CD4-positive, alpha-beta T cell treated with Interleukin-10 for 1 hour (primary cell): ENCODE data around the gene HMX1.

ENCODE experiments used
- DNase-seq: peaks from one replicate; pipeline ENCODE4 v3.0.0-alpha.2; 2020

Gene HMX1

DNA sequence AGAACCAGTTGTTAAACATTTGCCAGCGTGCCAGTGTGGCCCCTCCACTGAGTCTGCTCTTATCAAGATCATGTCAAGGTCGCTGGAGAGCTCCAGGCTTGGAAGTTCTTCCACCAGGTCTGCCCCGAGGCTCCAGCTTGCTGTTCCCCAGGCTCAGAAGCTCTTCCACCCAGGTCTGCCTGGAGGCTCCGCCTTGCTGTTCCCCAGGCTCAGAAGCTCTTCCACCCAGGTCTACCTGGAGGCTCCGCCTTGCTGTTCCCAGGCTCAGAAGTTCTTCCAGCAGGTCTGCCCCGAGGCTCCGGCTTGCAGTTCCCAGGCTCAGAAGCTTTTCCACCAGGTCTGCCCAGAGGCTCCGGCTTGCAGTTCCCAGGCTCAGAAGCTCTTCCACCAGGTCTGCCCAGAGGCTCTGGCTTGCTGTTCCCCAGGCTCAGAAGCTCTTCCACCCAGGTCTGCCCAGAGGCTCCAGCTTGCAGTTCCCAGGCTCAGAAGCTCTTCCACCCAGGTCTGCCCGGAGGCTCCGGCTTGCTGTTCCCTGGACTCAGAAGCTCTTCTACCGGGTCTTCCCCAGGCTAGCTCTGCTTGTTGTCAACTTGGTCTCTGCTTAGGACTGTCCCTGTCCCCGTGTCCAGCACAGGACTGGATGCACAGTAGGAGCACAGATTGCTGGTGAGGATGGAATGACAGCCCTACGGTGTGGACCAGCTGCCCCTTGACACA, 54.4 kb downstream of the HMX1 start:
- no peak for DNase-seq
